Heart left ventricle (tissue), 16 donors: ENCODE measurements around the gene AKAP8. TPM values are rescaled to one million over a fixed set of nuclear protein-coding genes. Genes with fewer than 3 reads are reported as not detected.
"Not testable (repeated sequence)": the region's sequence is repeated elsewhere in the genome, so short reads cannot be mapped to it uniquely, and the experiment has no call there.

Experiments
- ATAC-seq, 4 donors: fragments of 200-7000 bp; cut with Tn5 transposase; one replicate each; pipeline ENCODE4 v1.9.1; 2020 to 2022; ENCODE audit warnings: moderate library complexity in 4 of 4, mild to moderate bottlenecking in 3 of 4, moderate number of reproducible peaks in 1 of 4
- DNase-seq, 5 donors: peaks; one replicate each; pipeline ENCODE4 v3.0.0-alpha.2; 2020
- H3K27ac ChIP-seq, 12 donors: fragments of 200-600 bp; sonication (generic) in 4 of 12; one replicate each; pipeline versions ENCODE4 v1.5.0 to v1.8.0; 2016 to 2022; ENCODE audit warnings: mild to moderate bottlenecking in 2 of 12
- H3K27me3 ChIP-seq, 9 donors: fragments of 200-600 bp; sonication (generic) in 2 of 9; one replicate each; pipeline versions ENCODE4 v1.5.1 to v1.8.0; 2016 to 2022; ENCODE audit warnings: mild to moderate bottlenecking in 3 of 9
- H3K36me3 ChIP-seq, 9 donors: fragments of 200-600 bp; sonication (generic) in 2 of 9; one replicate each; pipeline versions ENCODE4 v1.5.0 to v1.8.0; 2018 to 2022; ENCODE audit warnings: mild to moderate bottlenecking in 2 of 9
- H3K4me1 ChIP-seq, 12 donors: fragments of 200-600 bp; sonication (generic) in 4 of 12; one replicate each; pipeline versions ENCODE4 v1.5.0 to v1.8.0; 2016 to 2022; ENCODE audit warnings: mild to moderate bottlenecking in 3 of 12
- H3K4me3 ChIP-seq, 12 donors: fragments of 200-600 bp; sonication (generic) in 4 of 12; one replicate each; pipeline versions ENCODE4 v1.5.0 to v1.8.0; 2017 to 2022; ENCODE audit warnings: mild to moderate bottlenecking in 9 of 12, moderate library complexity in 4 of 12
- H3K9me3 ChIP-seq, 12 donors: fragments of 200-600 bp; sonication (generic) in 4 of 12; one replicate each; pipeline versions ENCODE4 v1.5.0 to v1.8.0; 2016 to 2022; ENCODE audit warnings: mild to moderate bottlenecking in 1 of 12
- POLR2A ChIP-seq, 2 donors: fragments of 450-650 bp; IDR thresholded peaks; one replicate each; pipeline ENCODE4 v1.6.1; 2017; ENCODE audit warnings: antibody characterized with exemption in 2 of 2, mild to moderate bottlenecking in 2 of 2, moderate library complexity in 2 of 2
- WGBS, 4 donors: extraction: QIAGEN DNeasy Blood & Tissue Kit in 2 of 4; methylation state at CpG; one replicate each; pipeline versions ENCODE4 v1.1.5 to v1.1.7; 2013 to 2018; 5-methylcytosine and 5-hydroxymethylcytosine counted together
- intact Hi-C, 10 donors: fragments of 100-400 bp; cut with DNase I; formaldehyde crosslinking; loops; one replicate each; pipeline versions ENCODE4 v1.11.1 to v1.14.2; 2022
- polyA plus RNA-seq, 2 donors: library from polyadenylated mRNA; stranded (reverse); fragments of 200-250 nt; gene quantifications; one replicate each; pipeline ENCODE4 v1.2.3, GENCODE V29; 2013
- total RNA-seq, 9 donors: library from RNA; depleted of rRNA in 2 of 9; stranded (reverse); fragments of >200 nt in 2 of 9; fragmentation: NEBNext Ultra II Directional in 3 of 9; extraction: Animal tissue kit (Norgen Biotek cat#: 25700) in 3 of 9; gene quantifications; one replicate each; pipeline versions ENCODE4 v1.1.0 to v1.2.4, GENCODE V29; 2016 to 2023
- TF ChIP-seq, protein P1 (sequence below), 12 donors: fragments of 200-600 bp; sonication (generic) in 4 of 12; IDR thresholded peaks; one replicate each; pipeline versions ENCODE4 v1.5.0 to v1.8.0; 2018 to 2022; ENCODE audit warnings: antibody characterized with exemption in 12 of 12, mild to moderate bottlenecking in 5 of 12
- donor health status: ischemic (EF 13 %, LVEDD 7.1; RV severe dilation, severe dysfunction).
- donor health status: healthy with polysubstance abuse.
- donor health status: DM: no; HTN: yes; CAD: no.
- donor health status: DM: no; HTN: no; CAD: no.
- donor health status: ischemic (EF 25% LVEDD 6.9; RV normal size, moderate dysfunction).
- donor health status: ischemic (EF 25% LVEDD 5.7; RV mildly dilated, moderate dysfunction).
- donor health status: healthy.
- donor health status: DM: yes; HTN: yes; CAD: no.
- donor health status: ischemic (EF 35%, LVEDD 5.7; RV mildly dilated, moderate dysfunction).
- donor health status: nonischemic (EF 11% LVEDD 7.7; RV severe dilation, severe dysfunction).
- donor health status: DM: yes; HTN: yes; CAD: no.
- donor health status: PGD.
- donor health status: ischemic (EF 29% LVEDD 5.4; RV normal size, mild dysfunction).
- donor health status: nonischemic (EF 23%, LVEDD 6.1; RV moderate dilation, normal function).

AKAP8 gene
- total and polyA plus RNA-seq, 11 donors = 9.6 to 24.8 (median 18.8) TPM

DNA sequence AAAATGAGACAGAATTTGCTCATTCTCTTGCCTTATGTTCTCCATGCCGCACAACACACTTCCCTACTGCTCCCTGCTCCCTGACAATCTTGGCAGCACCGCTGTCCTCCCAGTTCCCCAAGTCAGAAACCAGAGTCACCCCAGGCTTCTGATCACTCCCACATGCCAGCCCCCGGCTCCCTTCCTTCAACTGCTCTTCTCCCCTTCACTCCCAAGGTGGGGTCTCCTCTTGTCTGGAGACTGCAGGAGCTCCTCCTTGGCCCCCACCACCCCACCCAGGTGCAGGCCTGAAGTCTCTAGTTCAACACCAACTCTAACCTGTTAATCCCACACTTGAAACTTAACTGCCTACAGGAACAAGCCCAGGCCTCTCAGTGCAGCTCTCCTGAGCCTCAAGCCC is 16.8 kb upstream of the AKAP8 start:
- peaks cover 0 to 96% (median 93%) of the 10 kb centered on the region in 9 donors for H3K36me3 ChIP-seq
- DNase-seq = no peak

GRCh38 chr19:15395251-15395650 is 15.7 kb upstream of the AKAP8 start:
- peaks cover 0 to 91% (median 88%) of the 10 kb centered on the region in 9 donors for H3K36me3 ChIP-seq
- DNase-seq, H3K9me3 ChIP-seq, H3K4me1 ChIP-seq, intact Hi-C loops, H3K27ac ChIP-seq, H3K27me3 ChIP-seq, H3K4me3 ChIP-seq, ATAC-seq: not testable (repeated sequence)
- WGBS, 4 donors = 93 to 96% (median 94%) methylated on average over 17 of the region's 17 CpGs

More for the DNA sequence above, 16.8 kb upstream of the AKAP8 start:
- H3K9me3 ChIP-seq = no peaks in the 10 kb centered on the region
- H3K4me3 ChIP-seq = no peak overlapping the region
- intact Hi-C loops = no loop called here
- TF ChIP-seq, protein P1, sequence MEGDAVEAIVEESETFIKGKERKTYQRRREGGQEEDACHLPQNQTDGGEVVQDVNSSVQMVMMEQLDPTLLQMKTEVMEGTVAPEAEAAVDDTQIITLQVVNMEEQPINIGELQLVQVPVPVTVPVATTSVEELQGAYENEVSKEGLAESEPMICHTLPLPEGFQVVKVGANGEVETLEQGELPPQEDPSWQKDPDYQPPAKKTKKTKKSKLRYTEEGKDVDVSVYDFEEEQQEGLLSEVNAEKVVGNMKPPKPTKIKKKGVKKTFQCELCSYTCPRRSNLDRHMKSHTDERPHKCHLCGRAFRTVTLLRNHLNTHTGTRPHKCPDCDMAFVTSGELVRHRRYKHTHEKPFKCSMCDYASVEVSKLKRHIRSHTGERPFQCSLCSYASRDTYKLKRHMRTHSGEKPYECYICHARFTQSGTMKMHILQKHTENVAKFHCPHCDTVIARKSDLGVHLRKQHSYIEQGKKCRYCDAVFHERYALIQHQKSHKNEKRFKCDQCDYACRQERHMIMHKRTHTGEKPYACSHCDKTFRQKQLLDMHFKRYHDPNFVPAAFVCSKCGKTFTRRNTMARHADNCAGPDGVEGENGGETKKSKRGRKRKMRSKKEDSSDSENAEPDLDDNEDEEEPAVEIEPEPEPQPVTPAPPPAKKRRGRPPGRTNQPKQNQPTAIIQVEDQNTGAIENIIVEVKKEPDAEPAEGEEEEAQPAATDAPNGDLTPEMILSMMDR (IDR thresholded peaks at IDR 0.05) = no peak
- TF ChIP-seq POLR2A (IDR thresholded peaks at IDR 0.05) = no peak
- WGBS, 4 donors = 94 to 99% (median 98%) methylated on average over 3 of the region's 3 CpGs
- no peak for ATAC-seq
- H3K27me3 ChIP-seq = no peaks in the 10 kb centered on the region
- H3K4me1 ChIP-seq = peaks cover 0 to 16% (median 6%) of the 10 kb centered on the region in 12 donors
- no peak overlapping the region for H3K27ac ChIP-seq

- Histone ChIP-seq H3K27me3 (no peaks in the 10 kb centered on the region), H3K9me3 (no peaks in the 10 kb centered on the region), H3K27ac (no peak overlapping the region), H3K4me1 (peaks cover 0 to 5% (median 0%) of the 10 kb centered on the region in 12 donors), H3K36me3 (peaks cover 0 to 90% (median 88%) of the 10 kb centered on the region in 9 donors), H3K4me3 (no peak overlapping the region)
- intact Hi-C loops = no loop called here
- DNase-seq = no peak
- 92 to 95% (median 94%) methylated on average over 5 of the region's 5 CpGs for WGBS, 4 donors
- no peak for TF ChIP-seq POLR2A (IDR thresholded peaks at IDR 0.05)
- TF ChIP-seq, protein P1 (IDR thresholded peaks at IDR 0.05) = no peak
- ATAC-seq = no peak
Observed at GRCh38 chr19:15394426-15394825, 14.8 kb upstream of the AKAP8 start.

DNA sequence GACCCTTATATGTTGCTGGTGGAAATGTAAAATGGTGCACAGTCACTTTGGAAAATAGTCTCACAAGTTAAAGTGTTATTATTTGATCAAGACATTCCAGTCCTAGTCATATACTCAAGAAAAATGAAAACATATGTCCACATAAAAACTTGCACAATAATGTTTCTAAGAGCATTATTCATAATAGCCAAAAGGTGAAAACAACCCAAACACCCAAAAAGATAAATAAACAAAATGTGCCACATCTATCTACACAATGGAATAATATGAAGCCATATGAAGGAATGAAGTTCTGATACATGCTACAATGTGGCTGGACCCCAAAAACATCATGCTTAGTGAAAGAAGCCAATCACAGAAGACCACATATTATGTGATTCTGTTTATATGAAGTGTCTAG is 14.4 kb upstream of the AKAP8 start:
- TF ChIP-seq, protein P1 (IDR thresholded peaks at IDR 0.05) = no peak
- no peak for TF ChIP-seq POLR2A (IDR thresholded peaks at IDR 0.05)
- Histone ChIP-seq H3K4me3 (no peak overlapping the region), H3K9me3 (no peaks in the 10 kb centered on the region), H3K27me3 (no peaks in the 10 kb centered on the region), H3K27ac (no peak overlapping the region), H3K4me1 (peaks cover 0 to 5% (median 0%) of the 10 kb centered on the region in 12 donors), H3K36me3 (peaks cover 0 to 90% (median 85%) of the 10 kb centered on the region in 9 donors)
- ATAC-seq = no peak
- no peak for DNase-seq
- intact Hi-C loops = no loop called here

DNA sequence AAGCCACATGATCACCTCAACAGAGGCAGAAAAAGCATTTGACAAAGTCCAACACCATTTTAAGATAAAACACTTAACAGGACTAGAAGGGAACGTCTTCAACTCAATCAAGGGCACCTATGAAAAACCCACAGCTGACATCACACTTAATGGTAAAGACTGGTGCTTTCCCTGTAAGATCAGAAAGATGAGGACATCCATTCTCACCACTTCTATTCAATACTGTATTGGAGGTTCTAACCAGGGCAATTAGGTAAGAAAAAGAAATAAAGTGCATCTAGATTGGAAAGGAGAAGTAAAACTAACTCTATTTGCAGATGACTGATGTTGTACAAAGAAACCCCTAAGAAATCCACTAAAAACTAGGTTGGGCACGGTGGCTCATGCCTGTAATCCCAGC is 11.2 kb upstream of the AKAP8 start:
- no peaks in the 10 kb centered on the region for H3K9me3 ChIP-seq
- peaks cover 0 to 82% (median 62%) of the 10 kb centered on the region in 9 donors for H3K36me3 ChIP-seq
- H3K27me3 ChIP-seq = no peaks in the 10 kb centered on the region
- H3K27ac ChIP-seq = no peak overlapping the region
- H3K4me3 ChIP-seq = no peak overlapping the region
- no peak for TF ChIP-seq POLR2A (IDR thresholded peaks at IDR 0.05)
- TF ChIP-seq, protein P1 (IDR thresholded peaks at IDR 0.05) = no peak
- WGBS, 4 donors = 64 to 80% (median 72%) methylated on average over 2 of the region's 2 CpGs
- H3K4me1 ChIP-seq = peaks cover 0 to 6% (median 0%) of the 10 kb centered on the region in 12 donors
- DNase-seq = no peak
- no peak for ATAC-seq
- intact Hi-C loops = no loop called here
